Stimulated activated CD8-positive, alpha-beta memory T cell treated with anti-CD3 and anti-CD28 coated beads, Interleukin-4, amount 100 ng/mL, for 24 hours (primary cell): Measurements from ENCODE around the gene CDC42BPG.

Experiments
- DNase-seq: peaks from one replicate; pipeline ENCODE4 v3.0.0-alpha.2; 2020; ENCODE audit warnings: low read depth

The CDC42BPG gene

GRCh38 chr11:64789331-64790204 is 54.9 kb downstream of the CDC42BPG start:
- DNase-seq: no peak

GRCh38 chr11:64788321-64789215 is 55.9 kb downstream of the CDC42BPG start:
- DNase-seq: no peak

- DNase-seq: peak; percentile 37
Observed at GRCh38 chr11:64787526-64788320, 56.7 kb downstream of the CDC42BPG start.

- no peak for DNase-seq
Observed at GRCh38 chr11:64786308-64786707, 58.1 kb downstream of the CDC42BPG start.

- DNase-seq: no peak
Observed at GRCh38 chr11:64784813-64785581, 59.5 kb downstream of the CDC42BPG start.

GRCh38 chr11:64778473-64779298 is 65.8 kb downstream of the CDC42BPG start, which contains the start of gene SF1:
TSS of gene SF1 (minus strand) at chr11:64778542. CDS start at chr11:64778392, 150 bp downstream.
- peak; percentile 96 for DNase-seq

GRCh38 chr11:64778223-64778472 is 66.3 kb downstream of the CDC42BPG start:
- DNase-seq: no peak

- peak; percentile 75 for DNase-seq
Observed at GRCh38 chr11:64777449-64778222, 66.8 kb downstream of the CDC42BPG start.

GRCh38 chr11:64776875-64777274 is 67.6 kb downstream of the CDC42BPG start:
- no peak for DNase-seq

- DNase-seq: no peak
Observed at GRCh38 chr11:64776425-64776824, 68.0 kb downstream of the CDC42BPG start.

- no peak for DNase-seq
Observed at GRCh38 chr11:64774144-64774543, 70.3 kb downstream of the CDC42BPG start.
